K562 (cell line): ENCODE results near the gene PRPF38A. TPM values are rescaled to one million over a fixed set of nuclear protein-coding genes. Genes with fewer than 3 reads are reported as not detected.

Experiments used
- ATF3 ChIP-seq, 2 experiments: fragments of 450-650 bp in 1 of 2; sonication (generic) in 1 of 2; formaldehyde crosslinking in 1 of 2; IDR thresholded peaks in 1 of 2; conservative IDR thresholded peaks in 1 of 2; 2 replicates each; pipeline versions ENCODE4 v1.6.1 to v1.8.1; 2016 to 2023; ENCODE audit warnings: mild to moderate bottlenecking in 2 of 2, moderate library complexity in 2 of 2, inconsistent platforms in 1 of 2, missing genetic modification reagents in 1 of 2
- E4F1 ChIP-seq: fragments of 250-450 bp; sonication (Bioruptor Pico); IDR thresholded peaks from 2 replicates; pipeline ENCODE4 v1.5.0; 2021; ENCODE audit warnings: mild to moderate bottlenecking, borderline replicate concordance
- ETV5 ChIP-seq: sonication (generic); formaldehyde crosslinking; IDR thresholded peaks from 2 replicates; pipeline ENCODE4 v1.4.0; 2020; ENCODE audit warnings: low read depth, mild to moderate bottlenecking, missing genetic modification reagents
- HDAC8 ChIP-seq: fragments of 450-650 bp; IDR thresholded peaks from 2 replicates; pipeline ENCODE4 v1.6.1; 2016; ENCODE audit warnings: mild to moderate bottlenecking, missing genetic modification characterization, moderate library complexity, missing compliant biosample characterization
- HEY1 ChIP-seq: fragments of 250-450 bp; sonication (Bioruptor Pico); IDR thresholded peaks from 2 replicates; pipeline ENCODE4 v1.5.0; 2020; ENCODE audit warnings: mild to moderate bottlenecking, moderate library complexity, borderline replicate concordance
- HLTF ChIP-seq: fragments of 450-650 bp; IDR thresholded peaks from 2 replicates; pipeline ENCODE4 v1.6.1; 2016
- MAFK ChIP-seq: IDR thresholded peaks from 2 replicates; pipeline ENCODE4 v1.6.1; 2011; ENCODE audit warnings: low read length, improper control_type of control experiment
- NCOR1 ChIP-seq: fragments of 450-650 bp; IDR thresholded peaks from 2 replicates; pipeline ENCODE4 v1.6.1; 2016; ENCODE audit warnings: mild to moderate bottlenecking, moderate library complexity
- PHB ChIP-seq: fragments of 250-450 bp; sonication (Bioruptor Pico); IDR thresholded peaks from 2 replicates; pipeline ENCODE4 v1.5.0; 2021
- RB1 ChIP-seq: fragments of 450-650 bp; IDR thresholded peaks from 2 replicates; pipeline ENCODE4 v1.6.1; 2017; ENCODE audit warnings: low read depth, mild to moderate bottlenecking
- RNF2 ChIP-seq: sonication (generic); IDR thresholded peaks from 2 replicates; pipeline ENCODE4 v1.6.1; 2016
- TAF1 ChIP-seq: IDR thresholded peaks from 2 replicates; pipeline ENCODE4 v1.6.1; 2011; ENCODE audit warnings: mild to moderate bottlenecking, low read length, moderate library complexity; ENCODE audit not compliant: insufficient read depth, control insufficient read depth, severe bottlenecking; ENCODE audit errors: extremely low read depth
- TCF3 ChIP-seq: sonication (generic); formaldehyde crosslinking; IDR thresholded peaks from 2 replicates; pipeline ENCODE4 v1.4.0; 2020; ENCODE audit warnings: mild to moderate bottlenecking, missing genetic modification reagents
- TOE1 ChIP-seq, 2 experiments: fragments of 450-650 bp in 1 of 2; sonication (generic) in 1 of 2; formaldehyde crosslinking in 1 of 2; IDR thresholded peaks; 2 replicates each; pipeline versions ENCODE4 v1.7.1 to v1.8.0; 2016 to 2022; ENCODE audit warnings: borderline replicate concordance in 2 of 2, mild to moderate bottlenecking in 2 of 2, antibody characterized with exemption in 1 of 2, inconsistent platforms in 1 of 2, low read depth in 1 of 2, missing genetic modification reagents in 1 of 2, moderate library complexity in 1 of 2
- ZMIZ1 ChIP-seq, 2 experiments: fragments of 150-350 bp in 1 of 2; IDR thresholded peaks; 2 replicates each; pipeline ENCODE4 v1.6.1; 2012 to 2016; ENCODE audit warnings: low read depth in 2 of 2, low read length in 2 of 2, mild to moderate bottlenecking in 1 of 2, moderate library complexity in 1 of 2
- ZNF589 ChIP-seq: fragments of 200-800 bp; sonication (Bioruptor generic); IDR thresholded peaks from 2 replicates; pipeline ENCODE4 v1.6.1; 2016; ENCODE audit warnings: low read depth, missing genetic modification characterization, missing compliant biosample characterization
- ZNF717 ChIP-seq: fragments of 250-450 bp; sonication (Bioruptor Pico); IDR thresholded peaks from 2 replicates; pipeline ENCODE4 v1.5.0; 2021
- polyA plus RNA-seq, 8 experiments: library from polyadenylated mRNA; depleted of rRNA in 4 of 8; stranded (reverse) in 5 of 8; unstranded in 3 of 8; fragments of >200 nt; fragmentation: Nextera tagmentation in 2 of 8; fragmentation: Illumina TruSeq in 1 of 8; extraction: Ambion mirVana in 2 of 8; extraction: Trizol in 1 of 8; gene quantifications; 2 replicates each; pipeline versions ENCODE4 v1.2.1 to v1.2.3, GENCODE V29; 2011 to 2014; ENCODE audit warnings: inconsistent platforms in 1 of 8, missing spikeins in 1 of 8
- total RNA-seq, 7 experiments: library from RNA; depleted of rRNA in 6 of 7; stranded (reverse); fragments of >200 nt in 6 of 7; fragmentation: Illumina TruSeq in 2 of 7; extraction: Trizol in 2 of 7; gene quantifications; 2 replicates each; pipeline versions ENCODE4 v1.2.1 to v1.2.3, GENCODE V29; 2011 to 2021; ENCODE audit warnings: low replicate concordance in 1 of 7
- TF ChIP-seq, protein P1 (sequence below), 2 experiments: IDR thresholded peaks; 2 replicates each; pipeline ENCODE4 v1.6.1; 2011; ENCODE audit warnings: borderline replicate concordance in 1 of 2, control low read depth in 1 of 2, low read depth in 1 of 2, low read length in 1 of 2, mild to moderate bottlenecking in 1 of 2, mixed read lengths in 1 of 2, moderate library complexity in 1 of 2; ENCODE audit not compliant: insufficient read depth in 1 of 2, insufficient read length in 1 of 2, poor library complexity in 1 of 2, severe bottlenecking in 1 of 2; ENCODE audit errors: extremely low read depth in 1 of 2

Gene PRPF38A
- total and polyA plus RNA-seq, 9 of the 15 experiments (the other 6 are each of a cell fraction or from before 2014, with no cell fraction given), result 53.6 to 198 (median 89.2) TPM

DNA sequence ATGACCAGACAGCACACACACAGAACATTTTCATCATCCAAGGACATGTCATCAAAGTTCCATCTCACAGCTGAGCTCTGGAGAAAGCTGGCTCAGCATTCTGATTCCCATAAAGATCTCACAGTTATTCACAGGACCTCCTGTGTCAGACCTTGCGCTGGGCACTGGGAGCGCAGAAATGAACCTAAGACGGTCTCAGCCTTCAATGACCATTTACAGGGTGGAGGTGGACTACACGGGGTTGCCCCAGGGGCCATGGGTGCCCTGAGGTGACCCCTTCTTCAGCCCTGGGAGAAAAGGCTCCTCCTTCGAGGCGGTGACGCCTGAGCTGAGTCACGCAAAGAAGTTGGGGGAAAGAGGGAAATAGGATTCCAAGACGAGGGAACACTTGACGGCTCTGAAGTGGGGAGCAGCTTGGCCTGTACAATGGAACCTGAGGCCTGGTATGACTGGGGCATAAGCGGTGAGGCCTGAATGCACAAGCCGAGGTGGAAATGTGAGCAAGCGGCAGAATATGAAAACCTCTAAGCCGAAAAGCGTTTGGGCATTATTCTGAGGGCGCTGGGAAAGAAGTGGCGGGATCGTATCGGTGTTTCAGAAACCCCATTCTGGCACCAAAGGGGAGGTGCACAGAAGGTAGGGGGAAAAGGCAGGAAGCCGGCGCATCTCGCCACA is 39.2 kb upstream of the PRPF38A start (continued):
- TF ChIP-seq ZMIZ1 (IDR thresholded peaks at IDR 0.05; ENCODE audit: low read depth in 2 of 2, low read length in 2 of 2) (peak in 1 of 2 experiments; percentile 11; a peak in 1 of 4 replicates), MAFK (peak; percentile 84), ZNF717 (CRISPR knock-in tag) (no peak), ETV5 (CRISPR knock-in tag) (no peak), ZNF589 (CRISPR knock-in tag) (no peak), HLTF (no peak; the same call in 1 of the 2 replicates), E4F1 (CRISPR knock-in tag) (0 out of 2 replicates have a peak, but pooled peaks have one; percentile 60), HDAC8 (tag) (no peak), TAF1 (peak; percentile 30), TOE1 (IDR thresholded peaks at IDR 0.05; ENCODE audit: borderline replicate concordance) (0 out of 2 replicates have a peak, but pooled peaks have one; percentile 13), TOE1 (CRISPR knock-in tag; IDR thresholded peaks at IDR 0.05; ENCODE audit: borderline replicate concordance, low read depth) (no peak), PHB (CRISPR knock-in tag) (no peak), RB1 (no peak), HEY1 (peak; percentile 38; the same call in 1 of the 2 replicates), TCF3 (peak; percentile 26; the same call in 1 of the 2 replicates), RNF2 (0 out of 2 replicates have a peak, but pooled peaks have one; percentile 43), NCOR1 (peak; percentile 52), ATF3 (IDR thresholded peaks at IDR 0.05) (peak; percentile 87), ATF3 (CRISPR knock-in tag; conservative IDR thresholded peaks at IDR 0.05) (peak; percentile 65; the same call in 1 of the 2 replicates)
- TF ChIP-seq, protein P1, sequence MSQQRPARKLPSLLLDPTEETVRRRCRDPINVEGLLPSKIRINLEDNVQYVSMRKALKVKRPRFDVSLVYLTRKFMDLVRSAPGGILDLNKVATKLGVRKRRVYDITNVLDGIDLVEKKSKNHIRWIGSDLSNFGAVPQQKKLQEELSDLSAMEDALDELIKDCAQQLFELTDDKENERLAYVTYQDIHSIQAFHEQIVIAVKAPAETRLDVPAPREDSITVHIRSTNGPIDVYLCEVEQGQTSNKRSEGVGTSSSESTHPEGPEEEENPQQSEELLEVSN (IDR thresholded peaks at IDR 0.05; ENCODE audit: borderline replicate concordance in 1 of 2, extremely low read depth in 1 of 2, insufficient read depth in 1 of 2, insufficient read length in 1 of 2, low read depth in 1 of 2, low read length in 1 of 2, poor library complexity in 1 of 2, severe bottlenecking in 1 of 2), result peak; percentile 74 to 84
